GM12878 (cell line): ENCODE data around the gene DNAAF9. TPM values are rescaled to one million over a fixed set of nuclear protein-coding genes. Genes with fewer than 3 reads are reported as not detected.

Experiments used
- ATAC-seq: fragments of 200-7000 bp; cut with Tn5 transposase; 3 replicates; pipeline ENCODE4 v1.9.1; 2020; ENCODE audit warnings: mild to moderate bottlenecking, moderate library complexity
- BruUV-seq: library from RNA; stranded (reverse); fragments of 400-500 nt; replicated peaks from 2 replicates; lab custom pipeline; 2021; lab: Mats Ljungman, UMichigan
- CTCF ChIA-PET: fragments of 300-600 bp; sonication (Branson Sonifier 250); formaldehyde crosslinking; extraction: SDS; loops from one replicate; lab custom pipeline; 2021; ENCODE audit warnings: inconsistent platforms; lab: Yijun Ruan, JAX
- POLR2A ChIA-PET: fragments of 350-600 bp; formaldehyde crosslinking; extraction: SDS; loops from one replicate; lab custom pipeline; 2021; ENCODE audit warnings: inconsistent platforms; lab: Charles Lee
- RAD21 ChIA-PET: fragments of 300-600 bp; sonication (Branson Sonifier 250); formaldehyde crosslinking; loops from one replicate; lab custom pipeline; 2023; ENCODE audit warnings: antibody characterized with exemption; ENCODE audit not compliant: unreplicated experiment; lab: Charles Lee
- SMC1A ChIA-PET: fragments of 300-600 bp; sonication (Branson Sonifier 250); formaldehyde crosslinking; loops from one replicate; lab custom pipeline; 2023; ENCODE audit not compliant: unreplicated experiment, uncharacterized antibody; lab: Charles Lee
- DNase-seq: peaks from one replicate; pipeline ENCODE4 v3.0.0-alpha.2; 2011; ENCODE audit warnings: low read depth, low spot score
- FAIRE-seq: peaks from 3 replicates; lab custom pipeline; 2011; peaks lifted over from hg19 to GRCh38; lab: Jason Lieb, UNC
- H2AFZ ChIP-seq: 2 replicates; pipeline ENCODE4 v1.6.0; 2011; ENCODE audit warnings: low read depth, low read length, control low read depth; ENCODE audit not compliant: control insufficient read depth
- H3K27ac ChIP-seq: 2 replicates; pipeline ENCODE4 v1.5.1; 2011; ENCODE audit warnings: control low read depth; ENCODE audit not compliant: control insufficient read depth, insufficient read depth
- H3K27me3 ChIP-seq, 2 experiments: replicated peaks in 1 of 2; 2 replicates each; pipeline versions ENCODE4 v1.6.0 to v1.6.1; 2011; ENCODE audit warnings: low read length in 1 of 2; ENCODE audit not compliant: control insufficient read depth in 2 of 2, insufficient read depth in 2 of 2
- H3K36me3 ChIP-seq, 2 experiments: 2 replicates each; pipeline ENCODE4 v1.5.1; 2011; ENCODE audit warnings: low read length in 1 of 2; ENCODE audit not compliant: control insufficient read depth in 2 of 2, insufficient read depth in 2 of 2
- H3K4me1 ChIP-seq: 2 replicates; pipeline ENCODE4 v1.6.1; 2011; ENCODE audit warnings: mild to moderate bottlenecking, low read length, moderate library complexity, mixed read lengths; ENCODE audit not compliant: control insufficient read depth, insufficient read depth
- H3K4me2 ChIP-seq: 2 replicates; pipeline ENCODE4 v1.6.0; 2011; ENCODE audit warnings: control low read depth; ENCODE audit not compliant: control insufficient read depth, insufficient read depth
- H3K4me3 ChIP-seq: fragments of 200-600 bp; sonication (generic); 2 replicates; pipeline ENCODE4 v1.5.1; 2016
- H3K79me2 ChIP-seq: 2 replicates; pipeline ENCODE4 v1.6.0; 2011; ENCODE audit warnings: low read length; ENCODE audit not compliant: control insufficient read depth, insufficient read depth
- H3K9ac ChIP-seq: 2 replicates; pipeline ENCODE4 v1.8.0; 2011; ENCODE audit warnings: low read length, control low read depth, mixed read lengths; ENCODE audit not compliant: control insufficient read depth, insufficient read depth
- H3K9me3 ChIP-seq: replicated peaks from 3 replicates; pipeline ENCODE4 v1.5.1; 2011; ENCODE audit warnings: mild to moderate bottlenecking, low read length; ENCODE audit not compliant: control insufficient read depth, insufficient read depth
- H4K20me1 ChIP-seq: 2 replicates; pipeline ENCODE4 v1.6.0; 2011; ENCODE audit not compliant: control insufficient read depth, insufficient read depth
- FOXK2 ChIP-seq: fragments of 450-650 bp; IDR thresholded peaks from 2 replicates; pipeline ENCODE4 v1.6.1; 2017; ENCODE audit warnings: mild to moderate bottlenecking, moderate library complexity
- KAT2A ChIP-seq: conservative IDR thresholded peaks from 2 replicates; pipeline ENCODE4 v1.6.1; 2011; ENCODE audit warnings: low read depth, low read length; ENCODE audit not compliant: control insufficient read depth
- NFIC ChIP-seq: IDR thresholded peaks from 2 replicates; pipeline ENCODE4 v1.6.1; 2012; ENCODE audit warnings: low read depth, mild to moderate bottlenecking, inconsistent platforms, low read length, moderate library complexity
- NFYA ChIP-seq: IDR thresholded peaks from 2 replicates; pipeline ENCODE4 v1.6.1; 2011; ENCODE audit warnings: low read depth, mild to moderate bottlenecking, low read length, improper control_type of control experiment, borderline replicate concordance
- RAD21 ChIP-seq: IDR thresholded peaks from 2 replicates; pipeline ENCODE4 v1.6.1; 2011; ENCODE audit warnings: mild to moderate bottlenecking, low read depth, low read length, moderate library complexity; ENCODE audit not compliant: insufficient read depth
- SP1 ChIP-seq: IDR thresholded peaks from one replicate; pipeline ENCODE4 v1.6.1; 2011; ENCODE audit warnings: low read depth, low read length
- SREBF1 ChIP-seq: IDR thresholded peaks from 2 replicates; pipeline ENCODE4 v1.6.1; 2012; ENCODE audit warnings: mild to moderate bottlenecking, low read length
- SRF ChIP-seq, 2 experiments: IDR thresholded peaks; 2 replicates each; pipeline ENCODE4 v1.6.1; 2011; ENCODE audit warnings: low read depth in 2 of 2, low read length in 2 of 2, mild to moderate bottlenecking in 1 of 2, moderate library complexity in 1 of 2
- TAF1 ChIP-seq: IDR thresholded peaks from 2 replicates; pipeline ENCODE4 v1.6.1; 2011; ENCODE audit warnings: mild to moderate bottlenecking, low read depth, low read length, borderline replicate concordance
- ZNF622 ChIP-seq: fragments of 450-650 bp; IDR thresholded peaks from 2 replicates; pipeline ENCODE4 v1.6.1; 2017; ENCODE audit warnings: mild to moderate bottlenecking, inconsistent platforms
- ZSCAN29 ChIP-seq: fragments of 450-650 bp; IDR thresholded peaks from 2 replicates; pipeline ENCODE4 v1.6.1; 2017; ENCODE audit warnings: mild to moderate bottlenecking, moderate library complexity
- WGBS: methylation state at CpG from one replicate; pipeline ENCODE4 v1.1.6; 2016; ENCODE audit warnings: low lambda C conversion rate; ENCODE audit not compliant: insufficient replicate concordance, insufficient coverage; ENCODE audit errors: missing lambda C conversion rate; 5-methylcytosine and 5-hydroxymethylcytosine counted together
- in situ Hi-C: fragments of 300-500 bp; cut with MboI; formaldehyde crosslinking; loops from 9 replicates; pipeline ENCODE4 v1.14.3; 2018; ENCODE audit warnings: mixed read lengths
- intact Hi-C: fragments of 100-400 bp; cut with micrococcal nuclease; formaldehyde crosslinking; loops from one replicate; pipeline ENCODE4 v1.14.2; 2022; ENCODE audit not compliant: unreplicated experiment
- polyA plus RNA-seq, 11 experiments: library from polyadenylated mRNA; depleted of rRNA in 4 of 11; unstranded in 6 of 11; stranded (reverse) in 5 of 11; fragments of >200 nt; fragmentation: Nextera tagmentation in 4 of 11; fragmentation: Illumina TruSeq in 1 of 11; extraction: Ambion mirVana in 4 of 11; extraction: Trizol in 1 of 11; gene quantifications; 1 replicate in 1 of 11; 2 replicates in 10 of 11; pipeline versions ENCODE4 v1.2.1 to v1.2.3, GENCODE V29; 2011 to 2016; ENCODE audit warnings: inconsistent platforms in 2 of 11, missing spikeins in 2 of 11, low read depth in 1 of 11
- total RNA-seq, 4 experiments: library from RNA; depleted of rRNA in 3 of 4; stranded (reverse); fragments of >200 nt in 3 of 4; fragmentation: Illumina TruSeq in 1 of 4; extraction: Trizol in 1 of 4; gene quantifications; 2 replicates each; pipeline versions ENCODE4 v1.2.1 to v1.2.3, GENCODE V29; 2013 to 2021
- TF ChIP-seq, protein P1 (sequence below): IDR thresholded peaks from 2 replicates; pipeline ENCODE4 v1.6.1; 2012; ENCODE audit warnings: low read depth, low read length, improper control_type of control experiment
- TF ChIP-seq, protein P2 (sequence below): IDR thresholded peaks from 2 replicates; pipeline ENCODE4 v1.6.1; 2012; ENCODE audit warnings: mild to moderate bottlenecking, low read depth, low read length

The DNAAF9 gene
- total and polyA plus RNA-seq, 10 of the 15 experiments (the other 5 are each of a cell fraction or from before 2014, with no cell fraction given), result 0.08 to 2.1 (median 1.3) TPM

DNA sequence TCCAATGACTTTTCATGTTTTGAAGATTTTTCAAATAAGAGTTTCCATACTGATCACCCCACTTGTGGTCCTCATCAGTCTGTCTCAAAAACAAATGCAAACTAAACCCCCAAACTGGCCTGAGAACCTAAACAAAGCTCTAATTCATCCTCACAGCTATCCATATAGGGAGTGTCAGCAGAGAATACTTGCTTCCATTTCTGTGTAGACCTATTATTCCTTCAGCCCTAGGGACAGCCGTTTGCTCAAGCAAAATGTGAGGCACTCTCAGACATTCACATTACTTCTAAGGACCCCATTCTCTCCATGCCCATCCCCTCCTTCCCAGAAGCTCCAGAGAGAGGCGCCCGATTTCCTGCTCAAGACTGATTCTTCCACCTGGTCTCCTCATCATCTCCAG, 24.6 kb downstream of the DNAAF9 start:
- H3K4me2 ChIP-seq, result no peak overlapping the region
- POLR2A ChIA-PET, result no interaction called here
- TF ChIP-seq, protein P1, sequence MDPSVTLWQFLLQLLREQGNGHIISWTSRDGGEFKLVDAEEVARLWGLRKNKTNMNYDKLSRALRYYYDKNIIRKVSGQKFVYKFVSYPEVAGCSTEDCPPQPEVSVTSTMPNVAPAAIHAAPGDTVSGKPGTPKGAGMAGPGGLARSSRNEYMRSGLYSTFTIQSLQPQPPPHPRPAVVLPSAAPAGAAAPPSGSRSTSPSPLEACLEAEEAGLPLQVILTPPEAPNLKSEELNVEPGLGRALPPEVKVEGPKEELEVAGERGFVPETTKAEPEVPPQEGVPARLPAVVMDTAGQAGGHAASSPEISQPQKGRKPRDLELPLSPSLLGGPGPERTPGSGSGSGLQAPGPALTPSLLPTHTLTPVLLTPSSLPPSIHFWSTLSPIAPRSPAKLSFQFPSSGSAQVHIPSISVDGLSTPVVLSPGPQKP, result no peak
- TF ChIP-seq, all 136 proteins: peak for 0
- ATAC-seq (no peak), DNase-seq (no peak), FAIRE-seq (no peak)
- H3K4me3 ChIP-seq, result no peak overlapping the region
- H3K9ac ChIP-seq, result no peak overlapping the region
- RAD21 ChIA-PET, result no interaction called here
- H3K79me2 ChIP-seq, result no peaks in the 10 kb centered on the region
- H2AFZ ChIP-seq, result no peak overlapping the region
- no TSS peak for BruUV-seq
- H3K36me3 ChIP-seq, result no peaks in the 10 kb centered on the region
- H3K4me1 ChIP-seq, result no peaks in the 10 kb centered on the region
- no peaks in the 10 kb centered on the region for H4K20me1 ChIP-seq
- intact Hi-C loops, result no loop called here
- SMC1A ChIA-PET, result no interaction called here
- WGBS, result 56% methylated on average over 3 of the region's 3 CpGs
- no peaks in the 10 kb centered on the region; the same call in 1 of the 3 replicates for H3K9me3 ChIP-seq
- CTCF ChIA-PET, result no interaction called here
- H3K27ac ChIP-seq, result no peak overlapping the region
- in situ Hi-C loops, result no loop called here
- H3K27me3 ChIP-seq, result no peaks in the 10 kb centered on the region

DNA sequence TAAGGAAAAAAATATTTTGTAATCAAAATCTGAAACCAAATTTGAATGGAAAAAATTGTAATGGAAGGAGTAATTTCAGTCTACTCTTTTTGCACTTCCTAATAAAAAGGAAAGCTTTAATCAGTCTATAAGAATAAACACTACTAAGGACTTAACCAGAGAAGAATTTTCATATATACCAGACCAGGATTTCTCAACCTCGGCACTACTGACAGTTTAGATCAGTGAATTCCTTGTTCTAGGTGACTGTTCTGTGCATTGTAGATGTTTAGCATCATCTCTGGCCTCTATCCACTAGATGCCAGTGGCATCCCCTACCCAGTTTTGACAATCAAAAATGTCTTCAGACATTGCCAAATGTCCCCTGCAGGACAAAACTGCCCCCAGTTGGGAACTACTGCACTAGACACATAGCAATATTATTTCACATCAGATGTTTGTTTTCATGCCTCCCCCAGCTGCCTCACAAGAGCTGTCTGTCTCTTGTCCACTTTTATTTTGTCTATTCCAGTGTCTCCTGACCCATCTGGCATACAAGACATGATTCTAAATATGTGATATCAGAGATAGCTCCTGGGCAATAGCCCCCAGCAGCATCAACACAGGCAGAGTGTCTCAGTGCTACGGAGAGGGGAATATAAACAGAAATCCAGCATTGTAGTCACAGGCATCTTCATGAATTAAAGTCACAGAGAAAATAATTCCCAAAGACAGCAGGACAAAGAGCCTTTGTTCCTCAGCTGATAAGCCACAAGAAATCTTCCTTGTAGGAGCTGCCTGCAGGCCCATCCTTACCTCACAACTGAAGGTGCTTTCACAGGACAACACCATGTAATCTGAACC, 27.0 kb downstream of the DNAAF9 start:
- no peak overlapping the region for H3K9ac ChIP-seq
- BruUV-seq, result no TSS peak
- no peak overlapping the region for H3K4me3 ChIP-seq
- H3K9me3 ChIP-seq, result no peaks in the 10 kb centered on the region
- in situ Hi-C loops, result no loop called here
- ChIA-PET POLR2A (no interaction called here), CTCF (no interaction called here), RAD21 (no interaction called here), SMC1A (no interaction called here)
- H3K4me2 ChIP-seq, result no peak overlapping the region
- no peak overlapping the region for H3K27ac ChIP-seq
- intact Hi-C loops, result no loop called here
- DNase-seq (no peak), ATAC-seq (no peak)
- no peak overlapping the region for H2AFZ ChIP-seq
- 10% methylated on average over 2 of the region's 2 CpGs for WGBS
- no peaks in the 10 kb centered on the region for H3K79me2 ChIP-seq
- no peaks in the 10 kb centered on the region for H3K36me3 ChIP-seq
- H3K27me3 ChIP-seq, result no peaks in the 10 kb centered on the region
- no peaks in the 10 kb centered on the region for H3K4me1 ChIP-seq
- H4K20me1 ChIP-seq, result no peaks in the 10 kb centered on the region
- TF ChIP-seq RAD21 (no peak), SP1 (no peak), NFYA (no peak), ZSCAN29 (no peak), NFIC (no peak), TAF1 (no peak), SRF (IDR thresholded peaks at IDR 0.05; ENCODE audit: low read depth in 2 of 2, low read length in 2 of 2) (no peak), ZNF622 (no peak), SREBF1 (no peak), FOXK2 (no peak), KAT2A (no peak)
- TF ChIP-seq, protein P2, sequence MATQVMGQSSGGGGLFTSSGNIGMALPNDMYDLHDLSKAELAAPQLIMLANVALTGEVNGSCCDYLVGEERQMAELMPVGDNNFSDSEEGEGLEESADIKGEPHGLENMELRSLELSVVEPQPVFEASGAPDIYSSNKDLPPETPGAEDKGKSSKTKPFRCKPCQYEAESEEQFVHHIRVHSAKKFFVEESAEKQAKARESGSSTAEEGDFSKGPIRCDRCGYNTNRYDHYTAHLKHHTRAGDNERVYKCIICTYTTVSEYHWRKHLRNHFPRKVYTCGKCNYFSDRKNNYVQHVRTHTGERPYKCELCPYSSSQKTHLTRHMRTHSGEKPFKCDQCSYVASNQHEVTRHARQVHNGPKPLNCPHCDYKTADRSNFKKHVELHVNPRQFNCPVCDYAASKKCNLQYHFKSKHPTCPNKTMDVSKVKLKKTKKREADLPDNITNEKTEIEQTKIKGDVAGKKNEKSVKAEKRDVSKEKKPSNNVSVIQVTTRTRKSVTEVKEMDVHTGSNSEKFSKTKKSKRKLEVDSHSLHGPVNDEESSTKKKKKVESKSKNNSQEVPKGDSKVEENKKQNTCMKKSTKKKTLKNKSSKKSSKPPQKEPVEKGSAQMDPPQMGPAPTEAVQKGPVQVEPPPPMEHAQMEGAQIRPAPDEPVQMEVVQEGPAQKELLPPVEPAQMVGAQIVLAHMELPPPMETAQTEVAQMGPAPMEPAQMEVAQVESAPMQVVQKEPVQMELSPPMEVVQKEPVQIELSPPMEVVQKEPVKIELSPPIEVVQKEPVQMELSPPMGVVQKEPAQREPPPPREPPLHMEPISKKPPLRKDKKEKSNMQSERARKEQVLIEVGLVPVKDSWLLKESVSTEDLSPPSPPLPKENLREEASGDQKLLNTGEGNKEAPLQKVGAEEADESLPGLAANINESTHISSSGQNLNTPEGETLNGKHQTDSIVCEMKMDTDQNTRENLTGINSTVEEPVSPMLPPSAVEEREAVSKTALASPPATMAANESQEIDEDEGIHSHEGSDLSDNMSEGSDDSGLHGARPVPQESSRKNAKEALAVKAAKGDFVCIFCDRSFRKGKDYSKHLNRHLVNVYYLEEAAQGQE, result no peak
- TF ChIP-seq, all 136 proteins: peak for 0
- FAIRE-seq, result no peak
